BJ (cell line): Measurements from ENCODE around the gene RAPGEF6. TPM values are rescaled to one million over a fixed set of nuclear protein-coding genes. Genes with fewer than 3 reads are reported as not detected.

Experiments used
- CTCF ChIA-PET: fragments of 350-600 bp; formaldehyde crosslinking; extraction: SDS; loops from one replicate; lab custom pipeline; 2021; ENCODE audit warnings: antibody characterized with exemption, inconsistent platforms; lab: Yijun Ruan, JAX
- POLR2A ChIA-PET: fragments of 300-600 bp; sonication (Branson Sonifier 250); formaldehyde crosslinking; extraction: SDS; loops from one replicate; lab custom pipeline; 2021; ENCODE audit warnings: antibody characterized with exemption; lab: Charles Lee
- DNase-seq: peaks from one replicate; pipeline ENCODE4 v3.0.0-alpha.2; 2011; ENCODE audit warnings: low read depth
- H3K27me3 ChIP-seq: 2 replicates; pipeline ENCODE4 v1.6.0; 2011; ENCODE audit warnings: low read length; ENCODE audit not compliant: control insufficient read depth, insufficient read depth
- H3K36me3 ChIP-seq: 2 replicates; pipeline ENCODE4 v1.5.1; 2011; ENCODE audit warnings: low read length; ENCODE audit not compliant: control insufficient read depth, insufficient read depth
- H3K4me3 ChIP-seq: 2 replicates; pipeline ENCODE4 v1.5.1; 2011; ENCODE audit warnings: low read depth, mild to moderate bottlenecking, control low read depth, low read length
- CTCF ChIP-seq: IDR thresholded peaks from 2 replicates; pipeline ENCODE4 v1.5.1; 2011; ENCODE audit warnings: low read depth, mild to moderate bottlenecking, control low read depth, inconsistent platforms, low read length, moderate library complexity; ENCODE audit not compliant: insufficient read depth
- polyA minus RNA-seq: library from RNA; depleted of rRNA, polyadenylated mRNA; stranded (reverse); fragments of >200 nt; gene quantifications from 2 replicates; pipeline ENCODE4 v1.2.3, GENCODE V29; 2011; rRNA and poly(A)+ RNA removed
- polyA plus RNA-seq: library from polyadenylated mRNA; depleted of rRNA; stranded (reverse); fragments of >200 nt; gene quantifications from 2 replicates; pipeline ENCODE4 v1.2.3, GENCODE V29; 2011; rRNA removed

The RAPGEF6 gene
- polyA plus RNA-seq: 6.2 and 10.6 TPM in 2 replicates
- polyA minus RNA-seq: 13.9 and 14.6 TPM in 2 replicates

GRCh38 chr5:131634996-131635683 lies at the start of gene RAPGEF6:
TSS of gene RAPGEF6 (minus strand) at chr5:131635229. CDS start at chr5:131635030, 199 bp downstream.
- Histone ChIP-seq H3K36me3 (no peaks in the 10 kb centered on the region), H3K4me3 (peak within 1 kb of the TSS; percentile 95), H3K27me3 (no peaks in the 10 kb centered on the region)
- TF ChIP-seq CTCF: 0 out of 2 replicates have a peak, but pooled peaks have one; percentile 1
- ChIA-PET POLR2A (interaction anchor here (0.5 kb wide), 1 partner anchor 120 kb away, joined by 15 read pairs; no protein-coding TSS in a partner anchor), CTCF (interaction anchor here (1.2 kb wide), 1 partner anchor 46 kb away, joined by 3 read pairs; no protein-coding TSS in a partner anchor)
- peak; percentile 100 for DNase-seq

GRCh38 chr5:131684595-131684994 lies 49.6 kb upstream of the RAPGEF6 start:
- H3K36me3 ChIP-seq: no peaks in the 10 kb centered on the region
- ChIA-PET CTCF (interaction anchor here (0.6 kb wide), 1 partner anchor 31 kb away, joined by 3 read pairs; no protein-coding TSS in a partner anchor), POLR2A (no interaction called here)
- peak; percentile 39 for DNase-seq
- H3K27me3 ChIP-seq: no peaks in the 10 kb centered on the region
- no peak for TF ChIP-seq CTCF
- no peak overlapping the region for H3K4me3 ChIP-seq

- ChIA-PET POLR2A (no interaction called here), CTCF (interaction anchor here (0.6 kb wide), 1 partner anchor 32 kb away, joined by 3 read pairs; no protein-coding TSS in a partner anchor)
- TF ChIP-seq CTCF: no peak
- Histone ChIP-seq H3K36me3 (no peaks in the 10 kb centered on the region), H3K27me3 (no peaks in the 10 kb centered on the region), H3K4me3 (no peak overlapping the region)
- peak; percentile 14 for DNase-seq
Measured at GRCh38 chr5:131684051-131684450, 49.0 kb upstream of the RAPGEF6 start.

- Histone ChIP-seq H3K4me3 (no peak overlapping the region), H3K36me3 (no peaks in the 10 kb centered on the region), H3K27me3 (no peaks in the 10 kb centered on the region)
- no peak for TF ChIP-seq CTCF
- ChIA-PET CTCF (no interaction called here), POLR2A (no interaction called here)
- DNase-seq: no peak
Measured at GRCh38 chr5:131682826-131683225, 47.8 kb upstream of the RAPGEF6 start.

- H3K36me3 ChIP-seq: no peaks in the 10 kb centered on the region
- no peak for TF ChIP-seq CTCF
- CTCF ChIA-PET: no interaction called here
- DNase-seq: no peak
- H3K4me3 ChIP-seq: no peak overlapping the region
- POLR2A ChIA-PET: no interaction called here
- no peaks in the 10 kb centered on the region for H3K27me3 ChIP-seq
Measured at GRCh38 chr5:131682175-131682574, 47.1 kb upstream of the RAPGEF6 start.
